Common myeloid progenitor, CD34-positive (primary cell): ENCODE results near the gene FOXL1.
A peak's percentile ranks its signal among the peaks of the same experiment; 100 is the strongest.

Experiments
- CTCF ChIA-PET: fragments of 350-600 bp; sonication (Branson Sonifier 250); formaldehyde crosslinking; loops from one replicate; lab custom pipeline; 2021; ENCODE audit warnings: antibody characterized with exemption; lab: Charles Lee
- POLR2A ChIA-PET: fragments of 350-600 bp; sonication (Branson Sonifier 250); formaldehyde crosslinking; loops from one replicate; lab custom pipeline; 2021; ENCODE audit warnings: antibody characterized with exemption; lab: Charles Lee
- DNase-seq, 3 donors: peaks; one replicate each; pipeline versions ENCODE4 v3.0.0 to v3.0.0-alpha.2; 2013
- H3K27ac ChIP-seq, 2 experiments: 1 replicate in 1 of 2; 2 replicates in 1 of 2; pipeline ENCODE4 v1.7.0; 2013; ENCODE audit warnings: inconsistent platforms in 2 of 2, low read length in 2 of 2, mild to moderate bottlenecking in 2 of 2, low read depth in 1 of 2, moderate library complexity in 1 of 2; ENCODE audit not compliant: severe bottlenecking in 2 of 2, insufficient read depth in 1 of 2, poor library complexity in 1 of 2
- H3K27me3 ChIP-seq, 5 experiments: replicated peaks in 2 of 5; 1 replicate in 3 of 5; 2 replicates in 2 of 5; pipeline versions ENCODE4 v1.6.1 to v1.7.0; 2013; ENCODE audit warnings: low read length in 4 of 5, mild to moderate bottlenecking in 2 of 5, moderate library complexity in 2 of 5, inconsistent platforms in 1 of 5; ENCODE audit not compliant: insufficient read depth in 5 of 5, control insufficient read depth in 4 of 5
- H3K36me3 ChIP-seq, 4 experiments: 1 replicate in 2 of 4; 2 replicates in 2 of 4; pipeline versions ENCODE4 v1.6.1 to v1.7.0; 2013; ENCODE audit warnings: low read length in 3 of 4, control low read depth in 1 of 4, mild to moderate bottlenecking in 1 of 4; ENCODE audit not compliant: control insufficient read depth in 4 of 4, insufficient read depth in 4 of 4
- H3K4me1 ChIP-seq, 4 experiments: 1 replicate in 3 of 4; 2 replicates in 1 of 4; pipeline versions ENCODE4 v1.6.1 to v1.7.1; 2013; ENCODE audit warnings: low read length in 3 of 4, mild to moderate bottlenecking in 3 of 4, control low read depth in 1 of 4, inconsistent platforms in 1 of 4, moderate library complexity in 1 of 4; ENCODE audit not compliant: control insufficient read depth in 4 of 4, insufficient read depth in 4 of 4; ENCODE audit errors: control extremely low read depth in 1 of 4
- H3K4me3 ChIP-seq, 7 experiments: 1 replicate in 4 of 7; 2 replicates in 3 of 7; pipeline versions ENCODE4 v1.5.1 to v1.7.0; 2013; ENCODE audit warnings: mild to moderate bottlenecking in 7 of 7, low read length in 6 of 7, moderate library complexity in 6 of 7, inconsistent platforms in 2 of 7, low read depth in 2 of 7, control low read depth in 1 of 7; ENCODE audit not compliant: insufficient read depth in 4 of 7, control insufficient read depth in 1 of 7; ENCODE audit errors: extremely low read depth in 1 of 7
- H3K9me3 ChIP-seq, 5 experiments: 1 replicate in 4 of 5; 2 replicates in 1 of 5; pipeline versions ENCODE4 v1.6.1 to v1.7.1; 2013; ENCODE audit warnings: low read length in 4 of 5, mild to moderate bottlenecking in 2 of 5, inconsistent platforms in 1 of 5, low read depth in 1 of 5, moderate library complexity in 1 of 5; ENCODE audit not compliant: control insufficient read depth in 4 of 5, insufficient read depth in 2 of 5; ENCODE audit errors: control extremely low read depth in 1 of 5
- WGBS: methylation state at CpG from one replicate; pipeline ENCODE4 v1.1.5; 2013; ENCODE audit not compliant: insufficient coverage; 5-methylcytosine and 5-hydroxymethylcytosine counted together

Gene FOXL1

GRCh38 chr16:86567701-86568581, 10.4 kb upstream of the FOXL1 start:
- DNase-seq, result no peak
- WGBS, result 4% methylated on average over 82 of the region's 116 CpGs
- Histone ChIP-seq H3K27me3 (peaks cover 27 to 100% (median 44%) of the 10 kb centered on the region in 5 experiments), H3K9me3 (no peaks in the 10 kb centered on the region), H3K36me3 (no peaks in the 10 kb centered on the region), H3K4me3 (no peak overlapping the region), H3K4me1 (peaks cover 0 to 27% (median 11%) of the 10 kb centered on the region in 4 experiments), H3K27ac (no peak overlapping the region)
- ChIA-PET POLR2A (no interaction called here), CTCF (no interaction called here)

DNA sequence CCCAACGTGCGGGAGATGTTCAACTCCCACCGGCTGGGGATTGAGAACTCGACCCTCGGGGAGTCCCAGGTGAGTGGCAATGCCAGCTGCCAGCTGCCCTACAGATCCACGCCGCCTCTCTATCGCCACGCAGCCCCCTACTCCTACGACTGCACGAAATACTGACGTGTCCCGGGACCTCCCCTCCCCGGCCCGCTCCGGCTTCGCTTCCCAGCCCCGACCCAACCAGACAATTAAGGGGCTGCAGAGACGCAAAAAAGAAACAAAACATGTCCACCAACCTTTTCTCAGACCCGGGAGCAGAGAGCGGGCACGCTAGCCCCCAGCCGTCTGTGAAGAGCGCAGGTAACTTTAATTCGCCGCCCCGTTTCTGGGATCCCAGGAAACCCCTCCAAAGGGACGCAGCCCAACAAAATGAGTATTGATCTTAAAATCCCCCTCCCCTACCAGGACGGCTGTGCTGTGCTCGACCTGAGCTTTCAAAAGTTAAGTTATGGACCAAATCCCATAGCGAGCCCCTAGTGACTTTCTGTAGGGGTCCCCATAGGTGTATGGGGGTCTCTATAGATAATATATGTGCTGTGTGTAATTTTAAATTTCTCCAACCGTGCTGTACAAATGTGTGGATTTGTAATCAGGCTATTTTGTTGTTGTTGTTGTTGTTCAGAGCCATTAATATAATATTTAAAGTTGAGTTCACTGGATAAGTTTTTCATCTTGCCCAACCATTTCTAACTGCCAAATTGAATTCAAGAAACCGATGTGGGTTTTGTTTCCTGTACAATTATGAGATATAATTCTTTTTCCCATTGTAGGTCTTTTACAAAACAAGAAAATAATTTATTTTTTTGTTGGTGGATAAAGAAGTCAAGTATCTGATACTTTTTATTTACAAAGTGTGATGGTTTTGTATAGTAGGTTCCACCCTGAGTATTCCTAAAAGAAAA, 9.4 kb upstream of the FOXL1 start:
- Histone ChIP-seq H3K27ac (no peak overlapping the region), H3K27me3 (peaks cover 27 to 100% (median 49%) of the 10 kb centered on the region in 5 experiments), H3K4me3 (no peak overlapping the region), H3K9me3 (no peaks in the 10 kb centered on the region), H3K4me1 (peaks cover 0 to 26% (median 7%) of the 10 kb centered on the region in 4 experiments), H3K36me3 (no peaks in the 10 kb centered on the region)
- DNase-seq, result no peak
- WGBS, result 10% methylated on average over 24 of the region's 33 CpGs
- CTCF ChIA-PET, result no interaction called here
- POLR2A ChIA-PET, result no interaction called here

- CTCF ChIA-PET, result no interaction called here
- no peaks in the 10 kb centered on the region for H3K9me3 ChIP-seq
- H3K4me3 ChIP-seq, result no peak overlapping the region
- H3K36me3 ChIP-seq, result no peaks in the 10 kb centered on the region
- H3K27me3 ChIP-seq, result peaks cover 23 to 100% (median 48%) of the 10 kb centered on the region in 5 experiments
- no peak overlapping the region for H3K27ac ChIP-seq
- 87% methylated on average over 8 of the region's 13 CpGs for WGBS
- POLR2A ChIA-PET, result no interaction called here
- H3K4me1 ChIP-seq, result peaks cover 0 to 22% (median 4%) of the 10 kb centered on the region in 4 experiments
- DNase-seq, result no peak
These were observed 8.5 kb upstream of the FOXL1 start for GRCh38 chr16:86569701-86570447.

DNA sequence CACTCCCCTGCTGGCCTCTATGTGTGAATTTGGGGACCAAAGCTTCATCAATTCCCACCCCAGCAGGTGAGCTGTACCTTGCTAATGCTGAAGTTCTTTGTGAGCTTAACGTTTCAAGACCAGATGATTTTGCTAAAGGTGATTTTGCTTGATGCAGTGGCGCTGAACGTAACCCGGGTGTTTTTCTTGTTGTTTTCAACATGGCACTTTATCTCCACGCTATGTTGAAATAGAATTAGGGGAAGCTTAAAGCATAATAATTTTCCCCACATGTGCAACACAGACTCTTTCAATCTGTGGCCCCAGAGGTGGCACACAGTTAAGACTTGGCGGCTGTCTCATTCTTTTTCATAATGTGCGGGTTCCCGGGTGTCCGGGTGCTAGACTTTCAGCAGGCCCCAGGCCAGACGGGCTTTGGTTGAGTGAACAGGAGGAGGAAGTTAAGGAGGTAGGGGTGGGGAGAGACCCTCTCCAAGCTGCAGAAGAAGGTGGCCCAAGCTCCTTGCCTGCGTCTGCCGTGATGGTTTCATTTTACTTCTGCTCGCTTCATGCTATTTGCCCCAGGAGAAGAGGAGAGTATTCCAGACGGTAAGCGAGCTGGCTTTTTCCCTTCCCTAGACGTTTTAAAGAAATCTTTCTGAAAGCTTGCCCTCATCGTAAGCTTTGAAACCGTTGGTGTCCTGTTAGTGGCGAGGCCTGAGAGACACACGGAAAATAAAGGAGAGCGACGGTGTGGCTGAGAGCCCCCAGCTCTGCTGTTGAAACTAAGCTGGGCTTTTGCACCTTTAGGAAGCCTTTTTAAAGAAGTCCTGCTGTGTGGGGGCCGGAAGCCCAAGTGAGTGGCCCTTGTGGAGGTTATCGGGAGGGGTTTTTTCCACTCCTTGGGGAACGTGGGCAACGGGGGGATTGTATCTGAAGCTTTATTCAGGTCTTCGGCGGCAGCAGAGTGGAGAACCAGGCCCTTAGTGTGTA, 7.5 kb upstream of the FOXL1 start:
- H3K4me1 ChIP-seq, result peaks cover 0 to 23% (median 6%) of the 10 kb centered on the region in 4 experiments
- no peak for DNase-seq
- H3K9me3 ChIP-seq, result no peaks in the 10 kb centered on the region
- POLR2A ChIA-PET, result no interaction called here
- no peak overlapping the region for H3K27ac ChIP-seq
- peaks cover 19 to 100% (median 46%) of the 10 kb centered on the region in 5 experiments for H3K27me3 ChIP-seq
- no peaks in the 10 kb centered on the region for H3K36me3 ChIP-seq
- peak overlapping the region in 1 of 7 experiments; percentile 4 for H3K4me3 ChIP-seq
- 82% methylated on average over 25 of the region's 28 CpGs for WGBS
- CTCF ChIA-PET, result interaction anchor here (0.8 kb wide), 1 partner anchor 492 kb away, joined by 3 read pairs; no protein-coding TSS in a partner anchor

DNA sequence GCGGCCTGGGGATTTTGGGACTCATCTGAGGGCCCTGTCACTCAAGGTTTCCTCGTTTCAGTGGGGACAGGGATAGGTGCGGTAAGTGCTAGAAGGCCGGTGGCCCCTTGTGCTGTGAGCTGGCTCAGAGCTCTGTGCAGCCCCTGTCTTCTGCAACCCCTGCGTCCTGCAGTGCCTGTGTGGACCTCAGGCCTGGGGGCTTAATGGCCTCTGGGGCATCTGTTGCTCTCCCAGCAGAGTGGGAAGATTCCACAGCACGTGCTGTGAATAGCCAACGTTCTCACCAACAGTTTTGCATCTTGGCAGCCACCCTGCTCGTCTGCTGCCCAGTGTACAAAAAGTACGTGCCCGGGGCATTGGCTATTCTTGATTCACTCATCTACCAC, 6.8 kb upstream of the FOXL1 start:
- Histone ChIP-seq H3K27me3 (peaks cover 15 to 100% (median 48%) of the 10 kb centered on the region in 5 experiments), H3K27ac (no peak overlapping the region), H3K36me3 (no peaks in the 10 kb centered on the region), H3K9me3 (no peaks in the 10 kb centered on the region), H3K4me3 (no peak overlapping the region), H3K4me1 (peaks cover 0 to 24% (median 10%) of the 10 kb centered on the region in 4 experiments)
- POLR2A ChIA-PET, result no interaction called here
- no peak for DNase-seq
- CTCF ChIA-PET, result interaction anchor here (0.8 kb wide), 1 partner anchor 492 kb away, joined by 3 read pairs; no protein-coding TSS in a partner anchor
- 96% methylated on average over 6 of the region's 10 CpGs for WGBS

- ChIA-PET CTCF (no interaction called here), POLR2A (no interaction called here)
- H3K4me3 ChIP-seq, result no peak overlapping the region
- H3K36me3 ChIP-seq, result no peaks in the 10 kb centered on the region
- WGBS, result 88% methylated on average over 12 of the region's 12 CpGs
- no peak overlapping the region for H3K27ac ChIP-seq
- peaks cover 15 to 100% (median 50%) of the 10 kb centered on the region in 5 experiments for H3K27me3 ChIP-seq
- no peak for DNase-seq
- H3K4me1 ChIP-seq, result peaks cover 0 to 19% (median 11%) of the 10 kb centered on the region in 4 experiments
- H3K9me3 ChIP-seq, result no peaks in the 10 kb centered on the region
These were observed 6.3 kb upstream of the FOXL1 start for GRCh38 chr16:86572041-86572521.
